H9 (cell line): ENCODE measurements around the gene KCNC2. TPM values are rescaled to one million over a fixed set of nuclear protein-coding genes. Genes with fewer than 3 reads are reported as not detected.

Source experiments
- DNase-seq: peaks from one replicate; pipeline ENCODE4 v3.0.0-alpha.2; 2017
- H2AFZ ChIP-seq: one replicate; pipeline ENCODE4 v1.6.1; 2013; ENCODE audit warnings: mild to moderate bottlenecking, low read length, control low read depth, moderate library complexity
- H2AK5ac ChIP-seq: 2 replicates; pipeline ENCODE4 v1.6.1; 2013; ENCODE audit warnings: low read length, control low read depth, mixed read lengths; ENCODE audit not compliant: insufficient read length
- H2BK120ac ChIP-seq: one replicate; pipeline ENCODE4 v1.6.1; 2013; ENCODE audit warnings: low read depth, mild to moderate bottlenecking, low read length, control low read depth, inconsistent platforms; ENCODE audit not compliant: poor library complexity, severe bottlenecking
- H2BK12ac ChIP-seq: 2 replicates; pipeline ENCODE4 v1.6.1; 2013; ENCODE audit warnings: low read length, control low read depth, mixed read lengths, low read depth; ENCODE audit not compliant: insufficient read length
- H2BK15ac ChIP-seq: 2 replicates; pipeline ENCODE4 v1.6.1; 2013; ENCODE audit warnings: low read depth, low read length, control low read depth
- H2BK20ac ChIP-seq: one replicate; pipeline ENCODE4 v1.6.1; 2013; ENCODE audit warnings: low read depth, mild to moderate bottlenecking, low read length, control low read depth, inconsistent platforms; ENCODE audit not compliant: poor library complexity, severe bottlenecking
- H2BK5ac ChIP-seq: 2 replicates; pipeline ENCODE4 v1.6.1; 2013; ENCODE audit warnings: low read length, control low read depth, mixed read lengths; ENCODE audit not compliant: insufficient read length
- H3K14ac ChIP-seq: 2 replicates; pipeline ENCODE4 v1.6.1; 2013; ENCODE audit warnings: low read length, control low read depth; ENCODE audit not compliant: insufficient read depth
- H3K18ac ChIP-seq: 2 replicates; pipeline ENCODE4 v1.6.1; 2013; ENCODE audit warnings: low read depth, mild to moderate bottlenecking, mixed read lengths, low read length, control low read depth; ENCODE audit not compliant: insufficient read length
- H3K23ac ChIP-seq: 2 replicates; pipeline ENCODE4 v1.6.1; 2013; ENCODE audit warnings: low read length, control low read depth, mixed read lengths, low read depth; ENCODE audit not compliant: insufficient read length
- H3K23me2 ChIP-seq: 2 replicates; pipeline ENCODE4 v1.6.1; 2013; ENCODE audit warnings: low read depth, mild to moderate bottlenecking, mixed read lengths, low read length, control low read depth; ENCODE audit not compliant: insufficient read length, poor library complexity, severe bottlenecking
- H3K27ac ChIP-seq: 2 replicates; pipeline ENCODE4 v1.5.1; 2013; ENCODE audit warnings: low read length, control low read depth, mixed read lengths, low read depth; ENCODE audit not compliant: insufficient read length
- H3K27me3 ChIP-seq: 2 replicates; pipeline ENCODE4 v1.6.1; 2013; ENCODE audit warnings: low read length, control low read depth, inconsistent platforms; ENCODE audit not compliant: insufficient read depth
- H3K4ac ChIP-seq: 2 replicates; pipeline ENCODE4 v1.6.1; 2013; ENCODE audit warnings: low read depth, mild to moderate bottlenecking, control low read depth, inconsistent platforms, low read length, moderate library complexity
- H3K4me1 ChIP-seq: 2 replicates; pipeline ENCODE4 v1.6.1; 2013; ENCODE audit warnings: low read length, control low read depth, inconsistent platforms; ENCODE audit not compliant: insufficient read depth
- H3K4me2 ChIP-seq: 2 replicates; pipeline ENCODE4 v1.6.1; 2013; ENCODE audit warnings: low read length, control low read depth, mixed read lengths; ENCODE audit not compliant: insufficient read length, insufficient read depth
- H3K56ac ChIP-seq: 2 replicates; pipeline ENCODE4 v1.6.1; 2013; ENCODE audit warnings: low read depth, mild to moderate bottlenecking, mixed read lengths, low read length, control low read depth; ENCODE audit not compliant: insufficient read length
- H3K79me1 ChIP-seq: 2 replicates; pipeline ENCODE4 v1.6.1; 2013; ENCODE audit warnings: low read depth, mild to moderate bottlenecking, moderate library complexity, low read length, control low read depth, inconsistent platforms; ENCODE audit not compliant: insufficient read depth, poor library complexity, severe bottlenecking
- H3K79me2 ChIP-seq: 2 replicates; pipeline ENCODE4 v1.6.1; 2013; ENCODE audit warnings: low read length, control low read depth, inconsistent platforms; ENCODE audit not compliant: insufficient read depth
- H3K9ac ChIP-seq: 2 replicates; pipeline ENCODE4 v1.6.1; 2013; ENCODE audit warnings: low read length, control low read depth, mixed read lengths; ENCODE audit not compliant: insufficient read length; ENCODE audit errors: extremely low read depth
- H3K9me3 ChIP-seq: one replicate; pipeline ENCODE4 v1.6.1; 2013; ENCODE audit warnings: low read depth, low read length, inconsistent platforms; ENCODE audit not compliant: control insufficient read depth
- H3T11ph ChIP-seq: one replicate; pipeline ENCODE4 v1.6.1; 2013; ENCODE audit warnings: mild to moderate bottlenecking, low read length, control low read depth, inconsistent platforms
- H4K20me1 ChIP-seq: one replicate; pipeline ENCODE4 v1.6.1; 2013; ENCODE audit not compliant: control insufficient read depth, insufficient read length, insufficient read depth
- H4K5ac ChIP-seq: 2 replicates; pipeline ENCODE4 v1.6.1; 2013; ENCODE audit warnings: low read depth, mild to moderate bottlenecking, mixed read lengths, low read length, control low read depth; ENCODE audit not compliant: insufficient read length
- H4K8ac ChIP-seq: replicated peaks from 2 replicates; pipeline ENCODE4 v1.6.1; 2013; ENCODE audit warnings: low read length, control low read depth, mixed read lengths, low read depth; ENCODE audit not compliant: insufficient read length
- H4K91ac ChIP-seq: 2 replicates; pipeline ENCODE4 v1.6.1; 2013; ENCODE audit warnings: low read depth, mild to moderate bottlenecking, moderate library complexity, mixed read lengths, low read length, control low read depth; ENCODE audit not compliant: insufficient read length
- H3K27ac Mint-ChIP-seq, 3 experiments: 2 replicates in 2 of 3; 3 replicates in 1 of 3; pipeline ENCODE4 v1.8.0; 2020 to 2021; ENCODE audit warnings: mixed read lengths in 3 of 3, mild to moderate bottlenecking in 1 of 3, moderate library complexity in 1 of 3
- H3K27me3 Mint-ChIP-seq: 2 replicates; pipeline ENCODE4 v1.8.0; 2021; ENCODE audit warnings: low read depth, mild to moderate bottlenecking, moderate library complexity, mixed read lengths
- H3K36me3 Mint-ChIP-seq, 3 experiments: 2 replicates in 2 of 3; 3 replicates in 1 of 3; pipeline ENCODE4 v1.8.0; 2020 to 2021; ENCODE audit warnings: low read depth in 3 of 3, mixed read lengths in 3 of 3; ENCODE audit not compliant: insufficient read depth in 1 of 3
- H3K4me1 Mint-ChIP-seq, 2 experiments: 2 replicates each; pipeline ENCODE4 v1.8.0; 2020; ENCODE audit warnings: mixed read lengths in 2 of 2
- H3K4me3 Mint-ChIP-seq, 2 experiments: 2 replicates in 1 of 2; 3 replicates in 1 of 2; pipeline ENCODE4 v1.8.0; 2020 to 2021; ENCODE audit warnings: mild to moderate bottlenecking in 2 of 2, mixed read lengths in 2 of 2, moderate library complexity in 1 of 2
- H3K9me3 Mint-ChIP-seq, 2 experiments: 2 replicates in 1 of 2; 3 replicates in 1 of 2; pipeline ENCODE4 v1.8.0; 2020; ENCODE audit warnings: mild to moderate bottlenecking in 2 of 2, mixed read lengths in 2 of 2, moderate library complexity in 1 of 2
- total RNA-seq: library from RNA; stranded (reverse); gene quantifications from 2 replicates; pipeline ENCODE4 v1.2.1, GENCODE V29; 2021
- TF ChIP-seq, protein P1 (sequence below): fragments of 200-600 bp; sonication (generic); conservative IDR thresholded peaks from 3 replicates; pipeline ENCODE4 v1.8.0; 2021; ENCODE audit warnings: antibody characterized with exemption, mild to moderate bottlenecking

The KCNC2 gene
- total RNA-seq, 1 experiment from 2014 or later = not detected

DNA sequence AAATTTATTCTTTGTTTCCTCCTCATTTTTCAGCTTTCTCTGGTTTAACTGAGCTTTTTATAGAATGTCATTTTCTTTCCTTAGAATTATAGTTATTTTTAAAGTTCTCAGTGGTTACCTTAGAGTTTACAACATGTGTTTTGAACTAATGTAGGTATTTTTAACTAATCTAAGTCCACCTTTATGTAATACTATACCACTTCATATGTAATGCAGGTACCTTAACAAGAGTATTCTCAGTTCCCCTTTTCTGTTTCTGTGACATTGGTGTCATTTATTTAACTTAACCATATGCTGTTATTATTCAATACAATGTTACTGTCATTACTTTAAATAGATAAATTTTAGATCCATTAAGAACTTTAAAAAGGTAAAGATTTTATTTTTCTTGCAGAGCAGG, 30.3 kb upstream of the KCNC2 start:
- H3K9ac ChIP-seq = no peak overlapping the region
- H3K27me3 ChIP-seq = no peaks in the 10 kb centered on the region
- no peak overlapping the region for H2BK20ac ChIP-seq
- H4K91ac ChIP-seq = no peak overlapping the region
- H3K27ac ChIP-seq = no peak overlapping the region
- H2BK5ac ChIP-seq = no peak overlapping the region
- no peaks in the 10 kb centered on the region for H3K79me2 ChIP-seq
- H2AFZ ChIP-seq = no peak overlapping the region
- no peak overlapping the region for H3K27ac Mint-ChIP-seq
- H4K5ac ChIP-seq = no peak overlapping the region
- no peak overlapping the region for H3K56ac ChIP-seq
- no peaks in the 10 kb centered on the region for H3K23me2 ChIP-seq
- no peaks in the 10 kb centered on the region for H3K4me1 Mint-ChIP-seq
- no peaks in the 10 kb centered on the region for H3K4me1 ChIP-seq
- H3K23ac ChIP-seq = no peak overlapping the region
- DNase-seq = no peak
- H3K4ac ChIP-seq = no peak overlapping the region
- H3K9me3 Mint-ChIP-seq = peaks cover 3 to 5% of the 10 kb centered on the region in 2 experiments; a peak in 3 of 5 replicates
- H3K27me3 Mint-ChIP-seq = no peaks in the 10 kb centered on the region
- no peak overlapping the region for H3K18ac ChIP-seq
- no peak overlapping the region for H2BK120ac ChIP-seq
- H2AK5ac ChIP-seq = no peak overlapping the region
- H3K9me3 ChIP-seq = no peaks in the 10 kb centered on the region
- no peak overlapping the region for H2BK15ac ChIP-seq
- no peak overlapping the region for H3K14ac ChIP-seq
- no peak overlapping the region for H3T11ph ChIP-seq
- H3K4me2 ChIP-seq = no peak overlapping the region
- H2BK12ac ChIP-seq = no peak overlapping the region
- no peaks in the 10 kb centered on the region; a peak in 1 of 7 replicates for H3K36me3 Mint-ChIP-seq
- no peaks in the 10 kb centered on the region for H4K20me1 ChIP-seq
- no peaks in the 10 kb centered on the region for H3K79me1 ChIP-seq
- no peak overlapping the region for H3K4me3 Mint-ChIP-seq
- TF ChIP-seq, protein P1, sequence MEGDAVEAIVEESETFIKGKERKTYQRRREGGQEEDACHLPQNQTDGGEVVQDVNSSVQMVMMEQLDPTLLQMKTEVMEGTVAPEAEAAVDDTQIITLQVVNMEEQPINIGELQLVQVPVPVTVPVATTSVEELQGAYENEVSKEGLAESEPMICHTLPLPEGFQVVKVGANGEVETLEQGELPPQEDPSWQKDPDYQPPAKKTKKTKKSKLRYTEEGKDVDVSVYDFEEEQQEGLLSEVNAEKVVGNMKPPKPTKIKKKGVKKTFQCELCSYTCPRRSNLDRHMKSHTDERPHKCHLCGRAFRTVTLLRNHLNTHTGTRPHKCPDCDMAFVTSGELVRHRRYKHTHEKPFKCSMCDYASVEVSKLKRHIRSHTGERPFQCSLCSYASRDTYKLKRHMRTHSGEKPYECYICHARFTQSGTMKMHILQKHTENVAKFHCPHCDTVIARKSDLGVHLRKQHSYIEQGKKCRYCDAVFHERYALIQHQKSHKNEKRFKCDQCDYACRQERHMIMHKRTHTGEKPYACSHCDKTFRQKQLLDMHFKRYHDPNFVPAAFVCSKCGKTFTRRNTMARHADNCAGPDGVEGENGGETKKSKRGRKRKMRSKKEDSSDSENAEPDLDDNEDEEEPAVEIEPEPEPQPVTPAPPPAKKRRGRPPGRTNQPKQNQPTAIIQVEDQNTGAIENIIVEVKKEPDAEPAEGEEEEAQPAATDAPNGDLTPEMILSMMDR = no peak
- H4K8ac ChIP-seq = no peak overlapping the region
